HG03097 (cell line): ENCODE results near the gene PTPN14.
"Not testable (repeated sequence)": the region's sequence is repeated elsewhere in the genome, so short reads cannot be mapped to it uniquely, and the experiment has no call there.

ENCODE experiments used
- ATAC-seq: cut with Tn5 transposase; IDR thresholded peaks from one replicate; pipeline ENCODE4 v1.9.1; 2021; ENCODE audit not compliant: unreplicated experiment, low FRiP score

PTPN14 gene

GRCh38 chr1:214544791-214545190, 6.6 kb downstream of the PTPN14 start:
- ATAC-seq = no peak

GRCh38 chr1:214542275-214543199, 8.9 kb downstream of the PTPN14 start:
- ATAC-seq = no peak

- ATAC-seq = no peak
These were observed 9.7 kb downstream of the PTPN14 start for GRCh38 chr1:214541693-214542092.

- no peak for ATAC-seq
These were observed 10.2 kb downstream of the PTPN14 start for GRCh38 chr1:214541206-214541605.

- no peak for ATAC-seq
These were observed 11.1 kb downstream of the PTPN14 start for GRCh38 chr1:214540324-214540723.

GRCh38 chr1:214538496-214538895, 12.9 kb downstream of the PTPN14 start:
- no peak for ATAC-seq

GRCh38 chr1:214537872-214538473, 13.4 kb downstream of the PTPN14 start:
- no peak for ATAC-seq

- no peak for ATAC-seq
These were observed 14.2 kb downstream of the PTPN14 start for GRCh38 chr1:214537219-214537618.

GRCh38 chr1:214532070-214532469, 19.3 kb downstream of the PTPN14 start:
- ATAC-seq = no peak

- ATAC-seq = no peak
These were observed 25.8 kb downstream of the PTPN14 start for GRCh38 chr1:214525535-214526019.

- ATAC-seq = no peak
These were observed 26.6 kb downstream of the PTPN14 start for GRCh38 chr1:214524824-214525223.

GRCh38 chr1:214523124-214523824, 28.1 kb downstream of the PTPN14 start:
- no peak for ATAC-seq

GRCh38 chr1:214521458-214521857, 29.9 kb downstream of the PTPN14 start:
- not testable (repeated sequence) for ATAC-seq

GRCh38 chr1:214520544-214521165, 30.7 kb downstream of the PTPN14 start:
- ATAC-seq = no peak

- ATAC-seq = no peak
These were observed 33.0 kb downstream of the PTPN14 start for GRCh38 chr1:214518361-214518760.

- no peak for ATAC-seq
These were observed 34.7 kb downstream of the PTPN14 start for GRCh38 chr1:214516434-214517326.

- no peak for ATAC-seq
These were observed 35.6 kb downstream of the PTPN14 start for GRCh38 chr1:214515544-214516433.

GRCh38 chr1:214514819-214515383, 36.5 kb downstream of the PTPN14 start:
- no peak for ATAC-seq
